A673 (cell line): ENCODE measurements around the gene LHPP. TPM values are rescaled to one million over a fixed set of nuclear protein-coding genes. Genes with fewer than 3 reads are reported as not detected.

Experiments
- BruUV-seq: library from RNA; stranded (reverse); fragments of 400-500 nt; replicated peaks from 2 replicates; lab custom pipeline; 2021; lab: Mats Ljungman, UMichigan
- CTCF ChIA-PET: fragments of 300-600 bp; sonication (Branson Sonifier 250); formaldehyde crosslinking; loops from one replicate; lab custom pipeline; 2022; ENCODE audit warnings: antibody characterized with exemption; lab: Charles Lee
- POLR2A ChIA-PET: fragments of 300-600 bp; sonication (Branson Sonifier 250); formaldehyde crosslinking; loops from one replicate; lab custom pipeline; 2022; ENCODE audit warnings: antibody characterized with exemption; ENCODE audit not compliant: low non-redundant PET; lab: Charles Lee
- DNase-seq: peaks from one replicate; pipeline ENCODE4 v3.0.0-alpha.2; 2015; ENCODE audit warnings: low spot score
- H3K27ac ChIP-seq: fragments of 200-600 bp; sonication (generic); 2 replicates; pipeline ENCODE4 v1.5.1; 2016; ENCODE audit warnings: mixed run types, low read depth, mild to moderate bottlenecking, mixed read lengths, antibody characterized with exemption, low read length; ENCODE audit not compliant: poor library complexity, severe bottlenecking
- H3K27me3 ChIP-seq: fragments of 200-600 bp; sonication (generic); replicated peaks from 2 replicates; pipeline ENCODE4 v1.6.1; 2017; ENCODE audit warnings: mixed run types, low read depth, mild to moderate bottlenecking, mixed read lengths, antibody characterized with exemption, low read length; ENCODE audit not compliant: insufficient read depth, poor library complexity
- H3K36me3 ChIP-seq: fragments of 200-600 bp; sonication (generic); 2 replicates; pipeline ENCODE4 v1.6.1; 2016; ENCODE audit warnings: mixed run types, mild to moderate bottlenecking, mixed read lengths, antibody characterized with exemption, low read length; ENCODE audit not compliant: insufficient read depth, poor library complexity, severe bottlenecking
- H3K4me1 ChIP-seq: fragments of 200-600 bp; sonication (generic); 2 replicates; pipeline ENCODE4 v1.6.1; 2017; ENCODE audit warnings: mixed run types, mild to moderate bottlenecking, mixed read lengths, antibody characterized with exemption, low read length; ENCODE audit not compliant: insufficient read depth, poor library complexity, severe bottlenecking
- H3K4me3 ChIP-seq: fragments of 200-600 bp; sonication (generic); 2 replicates; pipeline ENCODE4 v1.5.1; 2016; ENCODE audit warnings: low read depth, mixed run types, mild to moderate bottlenecking, mixed read lengths, low read length; ENCODE audit not compliant: poor library complexity, severe bottlenecking
- H3K9me3 ChIP-seq: fragments of 200-600 bp; sonication (generic); 2 replicates; pipeline ENCODE4 v1.6.1; 2016; ENCODE audit warnings: mixed run types, low read depth, mild to moderate bottlenecking, mixed read lengths, antibody characterized with exemption, low read length; ENCODE audit not compliant: poor library complexity, severe bottlenecking
- EZH2 ChIP-seq: fragments of 200-600 bp; sonication (generic); IDR thresholded peaks from 2 replicates; pipeline ENCODE4 v1.6.1; 2017; ENCODE audit warnings: borderline replicate concordance, low read depth, mild to moderate bottlenecking, mixed read lengths, antibody characterized with exemption, low read length; ENCODE audit not compliant: poor library complexity, severe bottlenecking
- intact Hi-C: fragments of 100-400 bp; cut with micrococcal nuclease; formaldehyde crosslinking; loops from one replicate; pipeline ENCODE4 v1.10.0; 2022; ENCODE audit not compliant: unreplicated experiment
- total RNA-seq: library from RNA; stranded (reverse); gene quantifications from 2 replicates; pipeline ENCODE4 v1.2.3, GENCODE V29; 2021
- TF ChIP-seq, protein P1 (sequence below): fragments of 300-800, 200-600 bp; sonication (generic); conservative IDR thresholded peaks from 2 replicates; pipeline ENCODE4 v1.5.1; 2017; ENCODE audit warnings: low read depth, mild to moderate bottlenecking, antibody characterized with exemption, low read length, moderate library complexity, mixed read lengths

Gene LHPP
- total RNA-seq, 1 experiment from 2014 or later, result 2.3 TPM

DNA sequence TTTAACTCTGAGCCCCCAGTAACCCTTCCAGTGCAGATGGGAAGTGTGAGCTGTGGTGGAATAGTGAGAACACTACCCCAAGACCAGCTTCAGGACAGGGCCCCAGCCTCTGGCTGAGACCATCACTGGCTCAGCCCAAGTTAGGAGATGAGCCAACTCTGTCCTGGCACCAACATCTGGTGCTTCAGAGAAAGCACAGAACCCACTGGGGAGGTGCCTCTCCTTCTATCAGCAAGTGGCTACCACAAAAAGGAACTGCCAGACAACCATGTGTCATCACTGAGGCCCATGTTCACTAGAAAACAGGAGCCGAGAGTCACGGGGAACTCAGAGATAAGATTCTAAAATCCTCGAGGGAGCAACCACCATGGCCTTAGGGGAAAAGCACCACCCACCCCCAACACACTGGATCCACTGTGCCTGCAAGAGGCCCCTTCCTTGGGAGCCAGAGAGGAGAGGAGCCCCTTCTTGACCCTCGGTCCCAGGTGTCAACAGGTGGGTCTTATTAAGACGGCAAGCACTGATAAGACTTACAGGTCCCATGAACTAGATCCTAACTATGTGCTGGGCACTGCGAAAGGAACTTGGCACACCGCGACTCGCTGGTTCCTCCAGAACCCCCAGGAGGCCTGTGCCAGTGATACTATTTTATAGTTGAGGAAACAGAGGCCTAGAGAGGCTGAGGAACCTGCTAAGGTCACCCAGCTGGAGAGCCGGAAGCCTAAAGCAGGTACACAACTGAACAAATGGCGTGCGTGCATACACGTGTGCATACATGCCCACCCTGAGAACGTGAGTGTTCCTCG is 179.9 kb downstream of the LHPP start:
- Histone ChIP-seq H3K4me3 (no peak overlapping the region), H3K4me1 (no peaks in the 10 kb centered on the region), H3K27me3 (no peaks in the 10 kb centered on the region), H3K27ac (no peak overlapping the region), H3K36me3 (no peaks in the 10 kb centered on the region), H3K9me3 (no peaks in the 10 kb centered on the region)
- intact Hi-C loops, result no loop called here
- TF ChIP-seq, protein P1, sequence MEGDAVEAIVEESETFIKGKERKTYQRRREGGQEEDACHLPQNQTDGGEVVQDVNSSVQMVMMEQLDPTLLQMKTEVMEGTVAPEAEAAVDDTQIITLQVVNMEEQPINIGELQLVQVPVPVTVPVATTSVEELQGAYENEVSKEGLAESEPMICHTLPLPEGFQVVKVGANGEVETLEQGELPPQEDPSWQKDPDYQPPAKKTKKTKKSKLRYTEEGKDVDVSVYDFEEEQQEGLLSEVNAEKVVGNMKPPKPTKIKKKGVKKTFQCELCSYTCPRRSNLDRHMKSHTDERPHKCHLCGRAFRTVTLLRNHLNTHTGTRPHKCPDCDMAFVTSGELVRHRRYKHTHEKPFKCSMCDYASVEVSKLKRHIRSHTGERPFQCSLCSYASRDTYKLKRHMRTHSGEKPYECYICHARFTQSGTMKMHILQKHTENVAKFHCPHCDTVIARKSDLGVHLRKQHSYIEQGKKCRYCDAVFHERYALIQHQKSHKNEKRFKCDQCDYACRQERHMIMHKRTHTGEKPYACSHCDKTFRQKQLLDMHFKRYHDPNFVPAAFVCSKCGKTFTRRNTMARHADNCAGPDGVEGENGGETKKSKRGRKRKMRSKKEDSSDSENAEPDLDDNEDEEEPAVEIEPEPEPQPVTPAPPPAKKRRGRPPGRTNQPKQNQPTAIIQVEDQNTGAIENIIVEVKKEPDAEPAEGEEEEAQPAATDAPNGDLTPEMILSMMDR, result no peak
- TF ChIP-seq EZH2, result no peak
- CTCF ChIA-PET, result no interaction called here
- DNase-seq, result peak; percentile 4
- POLR2A ChIA-PET, result no interaction called here
- no TSS peak for BruUV-seq

DNA sequence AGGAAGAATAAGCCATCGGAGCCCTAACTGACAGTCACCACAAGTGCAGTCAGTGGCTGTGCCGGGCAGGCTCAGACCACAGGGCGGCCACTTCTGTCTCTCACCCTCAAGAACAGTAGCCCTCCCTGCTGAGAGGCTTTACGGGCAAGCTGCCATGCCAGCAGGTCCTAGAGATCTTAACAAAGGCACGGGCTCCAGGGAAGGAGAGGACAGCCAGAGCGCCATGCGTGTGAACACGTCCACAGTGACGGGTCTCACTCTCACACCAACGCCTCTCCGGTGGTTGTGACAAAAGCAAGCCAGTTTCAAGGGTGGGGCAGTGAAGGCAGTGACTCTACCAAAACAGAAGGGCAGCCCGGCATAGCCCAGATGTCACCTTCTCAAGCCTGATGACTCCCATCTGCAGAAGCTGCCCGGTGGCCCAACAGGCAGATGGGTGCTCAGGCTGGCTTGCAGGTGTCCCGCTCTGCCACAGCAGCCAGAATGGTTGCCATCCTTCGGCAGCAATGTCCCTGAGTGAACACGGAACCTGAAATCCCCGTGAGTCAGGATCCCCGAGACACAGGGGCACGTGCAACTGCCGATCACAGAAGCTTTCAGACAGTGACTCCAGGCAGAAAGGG is 180.6 kb downstream of the LHPP start:
- CTCF ChIA-PET, result no interaction called here

DNA sequence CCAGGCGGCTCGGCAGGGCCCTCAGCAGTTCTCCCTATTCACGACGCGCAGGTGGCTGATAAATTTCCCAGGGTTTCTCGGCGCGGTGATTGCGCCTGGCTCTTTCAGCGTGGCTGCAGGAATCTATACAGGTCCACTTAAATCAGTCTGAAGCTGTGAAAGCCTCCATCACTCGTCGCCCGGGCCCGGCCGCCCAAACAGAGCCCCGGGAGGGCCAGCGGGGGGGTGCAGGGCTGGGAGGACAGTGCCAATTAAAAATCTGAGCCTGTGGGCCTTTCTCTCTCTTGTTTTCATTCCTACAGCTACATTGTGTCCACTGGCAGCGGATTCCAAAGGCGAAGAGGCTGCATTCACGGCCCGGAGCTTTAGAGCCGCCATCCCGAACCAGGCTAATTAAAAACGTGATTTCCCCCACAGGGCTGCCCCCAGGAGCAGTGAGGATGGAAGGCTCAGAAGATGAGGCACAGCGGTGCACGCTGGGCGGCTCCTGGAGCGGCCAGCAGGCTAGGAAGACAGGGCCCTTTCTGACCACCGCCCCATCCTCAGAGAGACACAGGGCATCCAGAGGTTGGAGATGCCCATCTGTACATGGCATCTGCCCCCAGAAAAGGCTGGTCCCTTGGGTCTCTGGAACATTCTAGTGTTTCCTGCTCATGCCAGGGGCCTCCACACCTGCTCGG is 181.8 kb downstream of the LHPP start:
- no peak overlapping the region for H3K27ac ChIP-seq
- TF ChIP-seq, protein P1, result no peak
- TF ChIP-seq EZH2, result no peak
- ChIA-PET POLR2A (interaction anchor here (0.6 kb wide), 1 partner anchor 566 kb away, joined by 3 read pairs; no protein-coding TSS in a partner anchor), CTCF (no interaction called here)
- H3K4me1 ChIP-seq, result peaks cover 13% of the 10 kb centered on the region
- H3K4me3 ChIP-seq, result no peak overlapping the region
- intact Hi-C loops, result no loop called here
- no peaks in the 10 kb centered on the region for H3K9me3 ChIP-seq
- DNase-seq, result no peak
- no TSS peak for BruUV-seq
- no peaks in the 10 kb centered on the region for H3K27me3 ChIP-seq
- H3K36me3 ChIP-seq, result no peaks in the 10 kb centered on the region

More for the DNA sequence above, 180.6 kb downstream of the LHPP start:
- intact Hi-C loops, result no loop called here
- TF ChIP-seq, protein P1, result no peak
- TF ChIP-seq EZH2, result no peak
- Histone ChIP-seq H3K4me3 (no peak overlapping the region), H3K27ac (no peak overlapping the region), H3K9me3 (no peaks in the 10 kb centered on the region), H3K4me1 (peaks cover under 1% of the 10 kb centered on the region), H3K36me3 (no peaks in the 10 kb centered on the region), H3K27me3 (no peaks in the 10 kb centered on the region)
- DNase-seq, result no peak
- POLR2A ChIA-PET, result no interaction called here
- no TSS peak for BruUV-seq
